Stimulated activated naive CD8-positive, alpha-beta T cell treated with anti-CD3 and anti-CD28 coated beads, Interleukin-15, Interleukin-2, amounts not matched to agents 100 ng/mL and 50 ng/mL, for 24 hours (primary cell): ENCODE data around the gene EDC4.
"Not testable (repeated sequence)": the region's sequence is repeated elsewhere in the genome, so short reads cannot be mapped to it uniquely, and the experiment has no call there.

Experiments
- H3K27ac Mint-ChIP-seq: one replicate; pipeline ENCODE4 v1.8.0; 2021; ENCODE audit warnings: mild to moderate bottlenecking, mixed read lengths
- H3K27me3 Mint-ChIP-seq: one replicate; pipeline ENCODE4 v1.8.0; 2021; ENCODE audit warnings: mixed read lengths
- H3K36me3 Mint-ChIP-seq: one replicate; pipeline ENCODE4 v1.8.0; 2021; ENCODE audit warnings: low read depth, mixed read lengths
- H3K4me1 Mint-ChIP-seq: one replicate; pipeline ENCODE4 v1.8.0; 2021; ENCODE audit warnings: low read depth, mixed read lengths
- H3K4me3 Mint-ChIP-seq: one replicate; pipeline ENCODE4 v1.8.0; 2021; ENCODE audit warnings: mild to moderate bottlenecking, mixed read lengths
- H3K9me3 Mint-ChIP-seq: one replicate; pipeline ENCODE4 v1.8.0; 2021; ENCODE audit warnings: mixed read lengths

The EDC4 gene

DNA sequence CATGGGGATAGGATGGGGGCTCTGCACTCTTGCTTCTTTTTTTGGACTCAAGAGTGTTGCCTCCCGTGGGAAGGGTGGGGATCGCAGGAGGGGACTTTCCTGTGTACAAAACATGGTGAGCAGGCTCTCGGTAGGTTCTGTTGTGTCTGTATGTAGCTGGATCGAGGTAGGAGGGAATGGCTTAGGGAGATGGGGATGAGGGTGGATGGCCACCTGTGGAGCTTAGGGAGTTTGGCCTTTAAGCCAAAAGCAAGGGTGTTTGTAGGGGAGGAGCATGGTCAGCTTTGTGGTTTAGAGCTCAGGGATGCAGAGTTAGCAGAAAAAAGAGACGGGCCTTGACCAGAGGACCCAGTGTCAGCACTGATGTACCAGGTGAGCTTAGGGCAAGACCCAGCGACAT, 11.0 kb upstream of the EDC4 start:
- peaks cover 36% of the 10 kb centered on the region for H3K36me3 Mint-ChIP-seq
- H3K9me3 Mint-ChIP-seq = no peaks in the 10 kb centered on the region
- H3K4me1 Mint-ChIP-seq = peaks cover 9% of the 10 kb centered on the region
- H3K27ac Mint-ChIP-seq = no peak overlapping the region
- no peaks in the 10 kb centered on the region for H3K27me3 Mint-ChIP-seq
- no peak overlapping the region for H3K4me3 Mint-ChIP-seq

DNA sequence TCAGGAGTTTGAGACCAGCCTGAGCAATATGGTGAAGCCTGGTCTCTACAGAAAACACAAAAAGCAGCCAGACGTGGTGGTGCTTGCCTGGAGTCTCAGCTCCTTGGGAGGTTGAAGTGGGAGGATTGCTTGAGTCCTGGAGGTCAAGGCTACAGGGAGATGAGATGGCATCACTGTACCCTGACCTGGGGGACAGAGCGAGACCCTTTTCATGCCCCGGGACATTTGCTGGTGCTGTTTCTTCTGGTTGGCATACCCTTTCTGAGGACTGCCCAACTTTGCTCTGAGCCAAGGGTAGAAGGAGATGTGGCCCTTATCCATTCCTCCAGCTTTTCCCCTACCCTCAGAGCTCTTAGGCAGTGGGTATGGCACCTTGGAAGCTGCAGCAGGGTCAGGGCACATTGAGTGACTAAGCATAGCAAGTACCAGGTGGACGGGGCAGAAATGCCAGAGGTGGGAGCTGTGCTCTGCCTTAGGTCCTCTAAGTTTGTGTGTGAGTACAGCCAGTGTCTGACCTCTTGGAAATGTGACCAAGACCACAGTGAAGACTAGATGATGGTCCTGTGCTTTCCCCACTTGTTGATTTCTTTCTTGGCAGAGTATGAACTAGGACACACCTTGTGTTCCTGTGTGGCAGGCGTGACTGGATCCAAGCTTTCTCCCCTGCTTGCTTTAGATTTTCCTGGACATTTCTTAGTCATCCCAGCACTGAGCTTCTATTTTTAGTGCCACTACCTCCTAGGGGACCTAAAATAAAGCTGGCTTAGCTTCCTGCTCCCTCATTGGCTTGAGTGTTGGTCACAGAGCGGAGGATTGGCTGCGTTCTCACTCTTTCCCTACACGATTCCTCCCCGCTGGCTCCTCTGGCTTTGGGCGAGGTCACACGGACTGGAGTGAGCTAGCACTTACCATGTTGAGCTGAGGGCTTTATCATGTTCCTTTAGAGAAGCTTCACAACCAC, 9.9 kb upstream of the EDC4 start:
- Mint-ChIP-seq H3K4me3 (no peak overlapping the region), H3K9me3 (no peaks in the 10 kb centered on the region), H3K36me3 (peaks cover 39% of the 10 kb centered on the region), H3K27ac (no peak overlapping the region), H3K4me1 (peaks cover 1% of the 10 kb centered on the region), H3K27me3 (no peaks in the 10 kb centered on the region)

GRCh38 chr16:67864044-67864443, 8.8 kb upstream of the EDC4 start:
- not testable (repeated sequence) for H3K27ac Mint-ChIP-seq, H3K4me1 Mint-ChIP-seq, H3K27me3 Mint-ChIP-seq, H3K9me3 Mint-ChIP-seq, H3K4me3 Mint-ChIP-seq
- peaks cover 40% of the 10 kb centered on the region for H3K36me3 Mint-ChIP-seq

DNA sequence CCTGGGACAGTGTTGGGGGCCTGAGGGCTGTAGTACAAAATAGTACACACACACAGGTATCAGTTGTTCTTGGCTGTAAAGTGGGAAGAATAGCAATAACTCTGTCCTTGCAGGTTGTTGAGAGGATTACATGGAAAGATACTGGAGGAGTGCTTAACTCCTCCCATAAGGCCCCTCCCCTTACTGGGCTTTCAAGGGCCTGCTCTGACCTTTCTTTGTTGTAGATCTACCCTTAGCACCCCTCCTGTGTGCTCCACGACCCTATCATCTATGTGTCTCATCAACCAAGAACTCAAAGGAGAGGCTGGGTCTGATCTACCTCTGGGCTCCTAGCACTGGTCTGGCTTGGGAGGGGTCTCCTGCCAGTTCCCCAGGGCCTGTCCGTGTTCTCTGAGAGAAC, 8.3 kb upstream of the EDC4 start:
- H3K9me3 Mint-ChIP-seq = no peaks in the 10 kb centered on the region
- H3K36me3 Mint-ChIP-seq = peaks cover 40% of the 10 kb centered on the region
- H3K4me3 Mint-ChIP-seq = no peak overlapping the region
- no peaks in the 10 kb centered on the region for H3K4me1 Mint-ChIP-seq
- H3K27ac Mint-ChIP-seq = no peak overlapping the region
- H3K27me3 Mint-ChIP-seq = no peaks in the 10 kb centered on the region

GRCh38 chr16:67865318-67865717, 7.5 kb upstream of the EDC4 start:
- no peak overlapping the region for H3K4me3 Mint-ChIP-seq
- no peaks in the 10 kb centered on the region for H3K27me3 Mint-ChIP-seq
- H3K27ac Mint-ChIP-seq = peak overlapping the region; percentile 31
- H3K9me3 Mint-ChIP-seq = no peaks in the 10 kb centered on the region
- peaks cover 47% of the 10 kb centered on the region for H3K36me3 Mint-ChIP-seq
- no peaks in the 10 kb centered on the region for H3K4me1 Mint-ChIP-seq

DNA sequence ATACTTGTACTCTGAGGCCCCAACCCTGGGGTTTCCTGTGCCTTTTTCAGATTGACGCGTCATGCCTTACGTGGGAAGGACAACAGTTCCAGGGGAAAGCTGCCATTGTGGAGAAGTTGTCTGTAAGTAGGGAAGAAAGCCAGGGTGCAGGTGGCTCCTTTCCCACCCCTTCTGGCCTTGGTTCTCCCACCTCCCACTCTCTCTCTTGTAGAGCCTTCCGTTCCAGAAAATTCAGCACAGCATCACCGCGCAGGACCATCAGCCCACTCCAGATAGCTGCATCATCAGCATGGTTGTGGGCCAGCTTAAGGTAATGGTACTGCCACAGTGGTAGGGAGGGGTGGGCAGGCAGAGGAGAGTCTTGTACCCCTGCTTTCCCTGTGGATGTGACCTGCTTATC, 4.6 kb upstream of the EDC4 start:
- Mint-ChIP-seq H3K27me3 (no peaks in the 10 kb centered on the region), H3K4me3 (no peak overlapping the region), H3K36me3 (peaks cover 49% of the 10 kb centered on the region), H3K27ac (peak overlapping the region; percentile 40), H3K9me3 (no peaks in the 10 kb centered on the region), H3K4me1 (peaks cover 4% of the 10 kb centered on the region)

GRCh38 chr16:67869653-67870052, 3.2 kb upstream of the EDC4 start:
- Mint-ChIP-seq H3K9me3 (no peaks in the 10 kb centered on the region), H3K4me3 (no peak overlapping the region), H3K27ac (no peak overlapping the region), H3K4me1 (peaks cover 16% of the 10 kb centered on the region), H3K36me3 (peaks cover 47% of the 10 kb centered on the region), H3K27me3 (no peaks in the 10 kb centered on the region)

DNA sequence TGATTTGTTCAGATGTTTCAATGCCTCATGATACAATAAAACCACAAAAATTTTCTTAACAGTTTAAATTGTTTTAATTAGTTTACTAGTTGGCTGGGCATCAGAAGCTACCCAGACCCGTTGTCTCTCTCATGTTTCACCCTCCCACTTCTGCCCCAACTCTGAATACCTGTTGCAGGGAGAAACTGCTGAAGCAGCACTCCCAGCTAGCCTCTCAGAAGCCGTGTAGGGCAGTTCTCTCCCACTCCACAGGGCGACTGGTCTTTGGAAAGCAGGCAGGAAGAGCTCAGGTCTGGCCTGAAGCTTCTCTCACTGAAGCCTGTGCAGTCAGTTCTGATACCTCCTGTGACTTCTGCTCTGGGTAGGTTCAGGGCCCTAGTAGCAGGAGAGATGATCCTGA, 1.6 kb upstream of the EDC4 start:
- Mint-ChIP-seq H3K27me3 (no peaks in the 10 kb centered on the region), H3K4me1 (peaks cover 26% of the 10 kb centered on the region), H3K27ac (no peak overlapping the region), H3K36me3 (peaks cover 39% of the 10 kb centered on the region), H3K9me3 (no peaks in the 10 kb centered on the region), H3K4me3 (no peak overlapping the region)

DNA sequence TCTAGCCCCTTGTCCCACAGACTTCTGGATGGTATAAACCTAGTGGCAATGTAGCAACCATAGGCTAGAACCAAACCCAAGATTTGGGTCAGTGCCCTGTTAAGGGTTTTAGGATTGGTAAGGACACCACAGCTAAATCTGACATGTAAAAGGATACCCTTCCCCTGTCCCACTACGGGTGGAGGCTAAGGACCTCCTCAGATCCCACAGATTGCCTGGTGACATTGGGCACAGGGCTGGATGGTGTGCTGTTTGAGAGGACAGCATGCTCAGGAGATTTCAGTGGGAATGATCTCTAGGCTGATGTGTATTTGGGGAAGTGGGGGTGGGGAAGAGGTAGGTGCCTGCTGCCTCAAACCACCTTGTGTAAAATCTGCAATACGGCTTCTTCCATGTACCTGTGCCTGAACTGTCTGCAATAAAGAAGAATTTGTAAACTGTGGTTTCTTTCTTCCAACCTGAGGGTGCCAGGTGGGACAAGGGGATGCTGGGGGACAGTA, 671 bp upstream of the EDC4 start:
- H3K9me3 Mint-ChIP-seq = no peaks in the 10 kb centered on the region
- peak overlapping the region; percentile 87 for H3K4me3 Mint-ChIP-seq
- H3K27ac Mint-ChIP-seq = peak overlapping the region; percentile 61
- H3K4me1 Mint-ChIP-seq = peaks cover 26% of the 10 kb centered on the region
- H3K27me3 Mint-ChIP-seq = no peaks in the 10 kb centered on the region
- peaks cover 34% of the 10 kb centered on the region for H3K36me3 Mint-ChIP-seq

DNA sequence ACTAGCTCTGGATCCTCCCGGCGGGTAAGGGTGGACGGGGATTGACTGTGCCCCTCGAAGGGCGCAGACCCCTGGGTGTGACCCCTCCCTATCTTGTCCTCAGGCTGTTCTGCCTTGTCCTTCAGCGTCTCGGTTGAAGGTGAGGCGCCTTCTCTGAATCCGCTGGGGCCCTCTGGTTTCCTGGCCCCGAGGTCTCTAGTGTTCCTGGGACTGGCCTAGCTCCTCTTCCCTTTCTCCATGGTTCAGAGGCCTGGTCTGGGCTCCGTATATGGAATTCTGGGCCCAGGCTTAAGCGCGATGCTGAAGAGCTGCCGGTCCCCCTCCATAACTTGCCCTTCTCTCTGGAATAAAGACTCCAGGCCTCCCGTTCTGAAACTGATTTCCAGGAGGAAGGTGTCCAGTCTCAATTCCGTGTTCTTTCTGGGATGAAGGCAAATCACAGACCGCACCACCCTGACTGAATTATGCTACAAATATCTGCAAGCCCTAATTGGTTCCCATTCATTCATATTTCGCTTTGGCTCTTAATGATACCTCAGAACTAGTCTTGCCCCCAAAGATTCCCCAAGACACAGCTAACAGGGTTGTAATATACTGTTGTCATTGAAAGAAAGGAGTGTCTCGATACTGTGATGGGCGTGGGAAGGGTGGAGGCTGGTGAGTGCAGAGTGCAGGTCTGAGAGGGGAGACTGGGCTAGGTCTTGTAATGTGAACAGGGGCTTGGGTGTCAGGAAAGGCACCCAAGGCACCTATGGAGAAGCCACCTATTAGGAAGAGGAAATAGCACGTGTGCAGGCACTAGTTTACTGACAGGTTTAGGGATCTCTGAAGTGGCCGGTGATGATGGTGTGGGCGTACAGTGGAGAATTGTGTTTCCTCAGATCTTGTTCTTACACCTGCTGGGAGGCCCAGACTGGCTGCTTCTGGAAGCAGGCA, 851 bp downstream of the EDC4 start:
- H3K27ac Mint-ChIP-seq = peak overlapping the region; percentile 77
- peaks cover 26% of the 10 kb centered on the region for H3K4me1 Mint-ChIP-seq
- no peaks in the 10 kb centered on the region for H3K9me3 Mint-ChIP-seq
- no peaks in the 10 kb centered on the region for H3K27me3 Mint-ChIP-seq
- H3K4me3 Mint-ChIP-seq = peak overlapping the region; percentile 87
- peaks cover 36% of the 10 kb centered on the region for H3K36me3 Mint-ChIP-seq

GRCh38 chr16:67874372-67874771, 1.5 kb downstream of the EDC4 start:
- Mint-ChIP-seq H3K4me3 (peak overlapping the region; percentile 87), H3K9me3 (no peaks in the 10 kb centered on the region), H3K27ac (peak overlapping the region; percentile 77), H3K27me3 (no peaks in the 10 kb centered on the region), H3K36me3 (peaks cover 43% of the 10 kb centered on the region), H3K4me1 (peaks cover 26% of the 10 kb centered on the region)

GRCh38 chr16:67877064-67877463, 4.2 kb downstream of the EDC4 start:
- no peaks in the 10 kb centered on the region for H3K9me3 Mint-ChIP-seq
- H3K4me1 Mint-ChIP-seq = peaks cover 26% of the 10 kb centered on the region
- peaks cover 43% of the 10 kb centered on the region for H3K36me3 Mint-ChIP-seq
- H3K27ac Mint-ChIP-seq = no peak overlapping the region
- H3K27me3 Mint-ChIP-seq = no peaks in the 10 kb centered on the region
- H3K4me3 Mint-ChIP-seq = no peak overlapping the region

DNA sequence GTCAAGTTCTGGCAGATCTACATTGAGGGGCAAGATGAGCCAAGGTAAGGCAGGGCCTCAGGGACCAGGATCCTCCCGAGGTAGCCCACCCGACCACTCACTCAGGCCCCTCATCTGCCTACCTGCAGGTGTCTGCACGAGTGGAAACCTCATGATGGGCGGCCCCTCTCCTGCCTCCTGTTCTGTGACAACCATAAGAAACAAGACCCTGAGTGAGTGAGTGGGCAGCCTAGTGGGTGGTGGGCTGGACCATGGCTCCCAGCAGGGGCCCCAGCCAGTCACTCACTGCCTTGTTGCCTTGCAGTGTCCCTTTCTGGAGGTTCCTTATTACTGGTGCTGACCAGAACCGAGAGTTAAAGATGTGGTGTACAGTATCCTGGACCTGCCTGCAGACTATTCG, 5.4 kb downstream of the EDC4 start:
- no peak overlapping the region for H3K27ac Mint-ChIP-seq
- H3K9me3 Mint-ChIP-seq = no peaks in the 10 kb centered on the region

GRCh38 chr16:67878846-67879245, 6.0 kb downstream of the EDC4 start:
- no peak overlapping the region for H3K27ac Mint-ChIP-seq
- H3K27me3 Mint-ChIP-seq = no peaks in the 10 kb centered on the region
- peaks cover 18% of the 10 kb centered on the region for H3K4me1 Mint-ChIP-seq
- H3K36me3 Mint-ChIP-seq = peaks cover 58% of the 10 kb centered on the region
- no peak overlapping the region for H3K4me3 Mint-ChIP-seq
- H3K9me3 Mint-ChIP-seq = no peaks in the 10 kb centered on the region

More for the DNA sequence above, 5.4 kb downstream of the EDC4 start:
- Mint-ChIP-seq H3K4me1 (peaks cover 22% of the 10 kb centered on the region), H3K4me3 (no peak overlapping the region), H3K36me3 (peaks cover 52% of the 10 kb centered on the region), H3K27me3 (no peaks in the 10 kb centered on the region)

GRCh38 chr16:67879462-67879861, 6.6 kb downstream of the EDC4 start:
- no peaks in the 10 kb centered on the region for H3K9me3 Mint-ChIP-seq
- peaks cover 12% of the 10 kb centered on the region for H3K4me1 Mint-ChIP-seq
- H3K27ac Mint-ChIP-seq = no peak overlapping the region
- H3K27me3 Mint-ChIP-seq = no peaks in the 10 kb centered on the region
- H3K4me3 Mint-ChIP-seq = no peak overlapping the region
- peaks cover 61% of the 10 kb centered on the region for H3K36me3 Mint-ChIP-seq
